PC-3 (cell line): ENCODE results near the gene ADAMTS17. TPM values are rescaled to one million over a fixed set of nuclear protein-coding genes. Genes with fewer than 3 reads are reported as not detected.

Source experiments
- ATAC-seq: fragments of 200-7000 bp; cut with Tn5 transposase; 2 replicates; pipeline ENCODE4 v1.9.1; 2020; ENCODE audit warnings: mild to moderate bottlenecking, moderate library complexity
- BruUV-seq: library from RNA; stranded (reverse); fragments of 400-500 nt; replicated peaks from 2 replicates; lab custom pipeline; 2021; lab: Mats Ljungman, UMichigan
- CTCF ChIA-PET: fragments of 300-600 bp; sonication (Branson Sonifier 250); formaldehyde crosslinking; loops from one replicate; lab custom pipeline; 2022; ENCODE audit warnings: antibody characterized with exemption; lab: Charles Lee
- POLR2A ChIA-PET: fragments of 300-600 bp; sonication (Branson Sonifier 250); formaldehyde crosslinking; loops from one replicate; lab custom pipeline; 2022; ENCODE audit warnings: antibody characterized with exemption; ENCODE audit not compliant: unreplicated experiment; lab: Charles Lee
- DNase-seq: peaks from one replicate; pipeline ENCODE4 v3.0.0-alpha.2; 2015
- H2AFZ ChIP-seq: fragments of 300-600 bp; sonication (generic); 2 replicates; pipeline ENCODE4 v1.6.0; 2016; ENCODE audit warnings: antibody characterized with exemption, low read length
- H3F3A ChIP-seq: fragments of 300-600 bp; sonication (generic); one replicate; pipeline ENCODE4 v1.6.0; 2017; ENCODE audit warnings: antibody characterized with exemption, low read length, control low read depth, mild to moderate bottlenecking; ENCODE audit not compliant: unreplicated experiment
- H3K27ac ChIP-seq: fragments of 300-600 bp; sonication (generic); 2 replicates; pipeline ENCODE4 v1.5.1; 2016; ENCODE audit warnings: mild to moderate bottlenecking, low read length
- H3K27me3 ChIP-seq: fragments of 300-600 bp; sonication (generic); 2 replicates; pipeline ENCODE4 v1.6.1; 2016; ENCODE audit warnings: low read length, mixed read lengths
- H3K36me3 ChIP-seq: fragments of 300-600 bp; sonication (generic); 2 replicates; pipeline ENCODE4 v1.6.1; 2016; ENCODE audit warnings: low read depth, mixed run types, low read length, mixed read lengths
- H3K4me1 ChIP-seq: fragments of 300-600 bp; sonication (generic); 2 replicates; pipeline ENCODE4 v1.5.1; 2016; ENCODE audit warnings: low read length; ENCODE audit not compliant: insufficient read depth
- H3K4me2 ChIP-seq: fragments of 300-600 bp; sonication (generic); 2 replicates; pipeline ENCODE4 v1.6.0; 2016; ENCODE audit warnings: low read length
- H3K4me3 ChIP-seq: fragments of 300-600 bp; sonication (generic); 2 replicates; pipeline ENCODE4 v1.5.1; 2016; ENCODE audit warnings: mild to moderate bottlenecking, low read length, mixed read lengths
- H3K79me2 ChIP-seq: fragments of 300-600 bp; sonication (generic); 2 replicates; pipeline ENCODE4 v1.6.1; 2017; ENCODE audit warnings: low read length, mixed read lengths
- H3K9ac ChIP-seq: fragments of 300-600 bp; sonication (generic); 2 replicates; pipeline ENCODE4 v1.6.0; 2016; ENCODE audit warnings: mild to moderate bottlenecking, low read length
- H3K9me2 ChIP-seq: fragments of 300-600 bp; sonication (generic); replicated peaks from 2 replicates; pipeline ENCODE4 v1.6.1; 2016; ENCODE audit warnings: mixed run types, low read length, mixed read lengths
- H3K9me3 ChIP-seq: fragments of 300-600 bp; sonication (generic); 2 replicates; pipeline ENCODE4 v1.6.1; 2016; ENCODE audit warnings: low read length, mixed read lengths
- H4K20me1 ChIP-seq: fragments of 300-600 bp; sonication (generic); 2 replicates; pipeline ENCODE4 v1.6.1; 2016; ENCODE audit warnings: low read length, mixed read lengths
- CTCF ChIP-seq: fragments of 300-600 bp; sonication (generic); conservative IDR thresholded peaks from 2 replicates; pipeline ENCODE4 v1.5.1; 2017; ENCODE audit warnings: antibody characterized with exemption, low read depth, mild to moderate bottlenecking, low read length
- EZH2 ChIP-seq: fragments of 300-600 bp; sonication (generic); IDR thresholded peaks from one replicate; pipeline ENCODE4 v1.6.1; 2017; ENCODE audit warnings: antibody characterized with exemption, mild to moderate bottlenecking, low read length; ENCODE audit not compliant: unreplicated experiment
- EZH2phosphoT487 ChIP-seq: fragments of 300-600 bp; sonication (generic); IDR thresholded peaks from 2 replicates; pipeline ENCODE4 v1.6.1; 2018; ENCODE audit warnings: mild to moderate bottlenecking, antibody characterized with exemption, low read length, borderline replicate concordance
- intact Hi-C: fragments of 100-400 bp; cut with micrococcal nuclease; formaldehyde crosslinking; loops from 2 replicates; pipeline ENCODE4 v1.9.0; 2023
- total RNA-seq: library from RNA; depleted of rRNA; stranded (reverse); fragments of >200 nt; gene quantifications from 2 replicates; pipeline ENCODE4 v1.2.3, GENCODE V29; 2014

Gene ADAMTS17
- total RNA-seq, 1 experiment from 2014 or later, result 6.9 TPM

- Histone ChIP-seq H3K9me2 (no peaks in the 10 kb centered on the region), H2AFZ (no peak overlapping the region), H3K9ac (no peak overlapping the region), H3K9me3 (no peaks in the 10 kb centered on the region), H3K79me2 (no peaks in the 10 kb centered on the region), H3K27ac (no peak overlapping the region), H4K20me1 (no peaks in the 10 kb centered on the region), H3K4me1 (peaks cover 10% of the 10 kb centered on the region; the same call in 1 of the 2 replicates), H3K27me3 (no peaks in the 10 kb centered on the region), H3K4me3 (no peak overlapping the region), H3K36me3 (no peaks in the 10 kb centered on the region), H3F3A (no peaks in the 10 kb centered on the region), H3K4me2 (no peak overlapping the region)
- DNase-seq, result peak; percentile 3
- no TSS peak for BruUV-seq
- intact Hi-C loops, result no loop called here
- no peak; the same call in 1 of the 2 replicates for ATAC-seq
- ChIA-PET CTCF (no interaction called here), POLR2A (no interaction called here)
- TF ChIP-seq EZH2phosphoT487 (no peak), CTCF (no peak), EZH2 (no peak)
Measured at GRCh38 chr15:100033140-100033857, 308.5 kb downstream of the ADAMTS17 start.

GRCh38 chr15:100032358-100033085, 309.3 kb downstream of the ADAMTS17 start:
- no peaks in the 10 kb centered on the region for H4K20me1 ChIP-seq
- H3K79me2 ChIP-seq, result no peaks in the 10 kb centered on the region
- H3K27me3 ChIP-seq, result no peaks in the 10 kb centered on the region
- no peaks in the 10 kb centered on the region; the same call in 1 of the 2 replicates for H3K9me3 ChIP-seq
- BruUV-seq, result no TSS peak
- H3K9me2 ChIP-seq, result no peaks in the 10 kb centered on the region
- intact Hi-C loops, result no loop called here
- H3K27ac ChIP-seq, result no peak overlapping the region
- ChIA-PET POLR2A (interaction anchor here (0.6 kb wide), 1 partner anchor 1130 kb away, joined by 8 read pairs; no protein-coding TSS in a partner anchor), CTCF (no interaction called here)
- no peaks in the 10 kb centered on the region for H3K36me3 ChIP-seq
- DNase-seq (peak; percentile 25), ATAC-seq (no peak)
- peaks cover 10% of the 10 kb centered on the region; the same call in 1 of the 2 replicates for H3K4me1 ChIP-seq
- no peak overlapping the region for H3K9ac ChIP-seq
- TF ChIP-seq CTCF (no peak), EZH2phosphoT487 (no peak), EZH2 (no peak)
- H2AFZ ChIP-seq, result no peak overlapping the region
- H3K4me2 ChIP-seq, result no peak overlapping the region
- no peak overlapping the region for H3K4me3 ChIP-seq
- no peaks in the 10 kb centered on the region for H3F3A ChIP-seq
